Kidney epithelial cell (primary cell): ENCODE measurements around the gene ATP4B. TPM values are rescaled to one million over a fixed set of nuclear protein-coding genes. Genes with fewer than 3 reads are reported as not detected.

Experiments used
- DNase-seq: peaks from one replicate; pipeline ENCODE4 v3.0.0-alpha.2; 2010; ENCODE audit warnings: low read depth
- H3K27me3 ChIP-seq: 2 replicates; pipeline ENCODE4 v1.6.0; 2011; ENCODE audit warnings: low read length; ENCODE audit not compliant: control insufficient read depth, insufficient read depth
- H3K36me3 ChIP-seq: 2 replicates; pipeline ENCODE4 v1.5.1; 2011; ENCODE audit warnings: low read length; ENCODE audit not compliant: control insufficient read depth, insufficient read depth
- H3K4me3 ChIP-seq: 2 replicates; pipeline ENCODE4 v1.5.1; 2011; ENCODE audit warnings: low read depth, mild to moderate bottlenecking, control low read depth, low read length
- CTCF ChIP-seq: IDR thresholded peaks from 2 replicates; pipeline ENCODE4 v1.5.1; 2011; ENCODE audit warnings: mild to moderate bottlenecking, moderate library complexity, low read length, control low read depth, inconsistent platforms; ENCODE audit not compliant: insufficient read depth, poor library complexity, severe bottlenecking
- total RNA-seq: library from RNA; depleted of rRNA; stranded (reverse); fragments of >200 nt; gene quantifications from 2 replicates; pipeline ENCODE4 v1.2.3, GENCODE V29; 2015

Gene ATP4B
- total RNA-seq, 1 donor from 2014 or later, result not detected

GRCh38 chr13:113611996-113612395, 46.0 kb downstream of the ATP4B start:
- no peaks in the 10 kb centered on the region for H3K36me3 ChIP-seq
- no peak for DNase-seq
- TF ChIP-seq CTCF, result no peak
- H3K27me3 ChIP-seq, result no peaks in the 10 kb centered on the region
- no peak overlapping the region for H3K4me3 ChIP-seq

GRCh38 chr13:113610266-113610665, 47.7 kb downstream of the ATP4B start:
- Histone ChIP-seq H3K27me3 (no peaks in the 10 kb centered on the region), H3K36me3 (no peaks in the 10 kb centered on the region), H3K4me3 (no peak overlapping the region)
- no peak for TF ChIP-seq CTCF
- no peak for DNase-seq

GRCh38 chr13:113609616-113610015, 48.4 kb downstream of the ATP4B start:
- no peaks in the 10 kb centered on the region for H3K27me3 ChIP-seq
- no peaks in the 10 kb centered on the region for H3K36me3 ChIP-seq
- no peak for TF ChIP-seq CTCF
- H3K4me3 ChIP-seq, result no peak overlapping the region
- DNase-seq, result no peak

- TF ChIP-seq CTCF, result no peak
- Histone ChIP-seq H3K36me3 (no peaks in the 10 kb centered on the region), H3K27me3 (no peaks in the 10 kb centered on the region), H3K4me3 (no peak overlapping the region)
- no peak for DNase-seq
Measured at GRCh38 chr13:113608967-113609533, 48.9 kb downstream of the ATP4B start.

- no peak for DNase-seq
- TF ChIP-seq CTCF, result no peak
- H3K27me3 ChIP-seq, result no peaks in the 10 kb centered on the region
- H3K4me3 ChIP-seq, result no peak overlapping the region
- H3K36me3 ChIP-seq, result no peaks in the 10 kb centered on the region
Measured at GRCh38 chr13:113607889-113608635, 49.9 kb downstream of the ATP4B start.
